Gastrocnemius medialis (tissue), 4 donors: ENCODE results near the gene RBPJL. TPM values are rescaled to one million over a fixed set of nuclear protein-coding genes. Genes with fewer than 3 reads are reported as not detected.

ENCODE experiments used
- ATAC-seq, 2 donors: fragments of 150-250 bp; one replicate each; pipeline ENCODE4 v1.9.1; 2016
- DNase-seq, 2 donors: peaks; one replicate each; pipeline ENCODE4 v3.0.0-alpha.2; 2019
- H3K27ac ChIP-seq, 4 donors: fragments of 200-600 bp; sonication (generic); 1 replicate in 1 of 4; 2 replicates in 3 of 4; pipeline ENCODE4 v1.5.1; 2016 to 2018; ENCODE audit warnings: mild to moderate bottlenecking in 2 of 4, moderate library complexity in 1 of 4
- H3K27me3 ChIP-seq, 3 donors: fragments of 200-600 bp; sonication (generic) in 2 of 3; 1 replicate in 1 of 3; 2 replicates in 2 of 3; pipeline versions ENCODE4 v1.5.1 to v1.6.0; 2016 to 2019; ENCODE audit warnings: mild to moderate bottlenecking in 1 of 3, moderate library complexity in 1 of 3
- H3K36me3 ChIP-seq, 2 donors: fragments of 200-600 bp; sonication (generic) in 1 of 2; one replicate each; pipeline ENCODE4 v1.5.1; 2017 to 2018
- H3K4me1 ChIP-seq, 2 donors: fragments of 200-600 bp; sonication (generic) in 1 of 2; one replicate each; pipeline ENCODE4 v1.5.1; 2016 to 2017; ENCODE audit warnings: mild to moderate bottlenecking in 2 of 2
- H3K4me3 ChIP-seq, 4 donors: fragments of 200-600 bp; sonication (generic) in 3 of 4; 1 replicate in 1 of 4; 2 replicates in 3 of 4; pipeline ENCODE4 v1.5.1; 2016 to 2019; ENCODE audit warnings: mild to moderate bottlenecking in 2 of 4
- H3K9me3 ChIP-seq, 3 donors: fragments of 200-600 bp; sonication (generic) in 2 of 3; 1 replicate in 1 of 3; 2 replicates in 2 of 3; pipeline ENCODE4 v1.5.1; 2016 to 2019
- CTCF ChIP-seq, 5 experiments: fragments of 450-650 bp in 3 of 5; fragments of 200-600 bp in 2 of 5; sonication (generic) in 2 of 5; IDR thresholded peaks in 4 of 5; conservative IDR thresholded peaks in 1 of 5; 1 replicate in 4 of 5; 2 replicates in 1 of 5; pipeline ENCODE4 v1.5.1; 2016 to 2019; ENCODE audit warnings: antibody characterized with exemption in 5 of 5, mild to moderate bottlenecking in 3 of 5, moderate library complexity in 3 of 5
- POLR2A ChIP-seq, 2 donors: fragments of 450-650 bp; IDR thresholded peaks; one replicate each; pipeline ENCODE4 v1.6.1; 2017; ENCODE audit warnings: antibody characterized with exemption in 2 of 2, mild to moderate bottlenecking in 2 of 2, moderate library complexity in 2 of 2
- in situ Hi-C, 4 donors: fragments of 200-750 bp; cut with MboI; loops; one replicate each; pipeline versions ENCODE4 v1.15.0 to v1.8.0; 2017; ENCODE audit warnings: low sequenced_read_pairs in 4 of 4
- intact Hi-C: fragments of 100-400 bp; cut with DNase I; formaldehyde crosslinking; loops from one replicate; pipeline ENCODE4 v1.15.1; 2023; ENCODE audit warnings: low total_unique reads
- total RNA-seq, 4 donors: library from RNA; depleted of rRNA; stranded (reverse); fragments of >200 nt; gene quantifications; one replicate each; pipeline versions ENCODE4 v1.1.0 to v1.2.3, GENCODE V29; 2016

Gene RBPJL
- total RNA-seq, 4 donors from 2014 or later, result not detected

GRCh38 chr20:45282700-45283550 is 23.7 kb upstream of the RBPJL start:
- DNase-seq, result no peak
- no peaks in the 10 kb centered on the region for H3K9me3 ChIP-seq
- no peak for ATAC-seq
- intact Hi-C loops (no loop called here), in situ Hi-C loops (loop anchor here (25.0 kb wide), 2 partner anchors 146 to 246 kb away; no protein-coding TSS in a partner anchor)
- H3K27ac ChIP-seq, result no peak overlapping the region
- no peak for TF ChIP-seq POLR2A (IDR thresholded peaks at IDR 0.05)
- TF ChIP-seq CTCF (IDR thresholded peaks at IDR 0.05 in 4 of 5, conservative IDR thresholded peaks at IDR 0.05 in 1 of 5), result no peak
- no peaks in the 10 kb centered on the region for H3K4me1 ChIP-seq
- no peak overlapping the region for H3K4me3 ChIP-seq
- H3K36me3 ChIP-seq, result no peaks in the 10 kb centered on the region
- H3K27me3 ChIP-seq, result peaks cover 0 to 8% (median 0%) of the 10 kb centered on the region in 3 donors

- Histone ChIP-seq H3K4me3 (no peak overlapping the region), H3K27ac (no peak overlapping the region), H3K4me1 (no peaks in the 10 kb centered on the region), H3K9me3 (no peaks in the 10 kb centered on the region), H3K36me3 (no peaks in the 10 kb centered on the region), H3K27me3 (peaks cover 0 to 8% (median 0%) of the 10 kb centered on the region in 3 donors)
- intact Hi-C loops, result no loop called here
- ATAC-seq, result no peak
- no peak for DNase-seq
- in situ Hi-C loops, result loop anchor here (25.0 kb wide), 2 partner anchors 146 to 246 kb away; no protein-coding TSS in a partner anchor
- TF ChIP-seq CTCF (IDR thresholded peaks at IDR 0.05 in 4 of 5, conservative IDR thresholded peaks at IDR 0.05 in 1 of 5) (no peak), POLR2A (IDR thresholded peaks at IDR 0.05) (no peak)
These were observed 23.0 kb upstream of the RBPJL start for GRCh38 chr20:45283551-45284057.

GRCh38 chr20:45288376-45288775 is 18.3 kb upstream of the RBPJL start:
- no peaks in the 10 kb centered on the region for H3K36me3 ChIP-seq
- DNase-seq (no peak), ATAC-seq (no peak)
- H3K4me3 ChIP-seq, result no peak overlapping the region
- intact Hi-C loops (no loop called here), in situ Hi-C loops (loop anchor here (25.0 kb wide), 2 partner anchors 151 to 251 kb away; no protein-coding TSS in a partner anchor)
- TF ChIP-seq POLR2A (IDR thresholded peaks at IDR 0.05), result no peak
- no peak for TF ChIP-seq CTCF (IDR thresholded peaks at IDR 0.05 in 4 of 5, conservative IDR thresholded peaks at IDR 0.05 in 1 of 5)
- H3K27ac ChIP-seq, result no peak overlapping the region
- H3K4me1 ChIP-seq, result peaks cover 0 to 5% of the 10 kb centered on the region in 2 donors
- H3K27me3 ChIP-seq, result peaks cover 8 to 10% (median 9%) of the 10 kb centered on the region in 3 donors
- no peaks in the 10 kb centered on the region for H3K9me3 ChIP-seq

GRCh38 chr20:45288860-45289259 is 17.8 kb upstream of the RBPJL start:
- no peak for TF ChIP-seq CTCF (IDR thresholded peaks at IDR 0.05 in 4 of 5, conservative IDR thresholded peaks at IDR 0.05 in 1 of 5)
- Histone ChIP-seq H3K9me3 (no peaks in the 10 kb centered on the region), H3K4me3 (no peak overlapping the region), H3K27ac (no peak overlapping the region), H3K4me1 (peaks cover 0 to 5% of the 10 kb centered on the region in 2 donors), H3K27me3 (peaks cover 8 to 11% (median 11%) of the 10 kb centered on the region in 3 donors), H3K36me3 (no peaks in the 10 kb centered on the region)
- in situ Hi-C loops, result loop anchor here (25.0 kb wide), 2 partner anchors 152 to 252 kb away; no protein-coding TSS in a partner anchor
- ATAC-seq (no peak), DNase-seq (no peak)
- intact Hi-C loops, result no loop called here
